ENCODE data around the gene CATSPERB. TPM values are rescaled to one million over a fixed set of nuclear protein-coding genes. Genes with fewer than 3 reads are reported as not detected.

Gene CATSPERB
- total and polyA plus RNA-seq, 2 of the 8 experiments (the other 6 are each of a cell fraction or from before 2014, with no cell fraction given) = 0.11 to 0.30 TPM

- Histone ChIP-seq H4K8ac (ENCODE audit: extremely low read depth, insufficient read depth, low read length) (no peak overlapping the region), H3K79me2 (ENCODE audit: control insufficient read depth in 1 of 2, insufficient read depth in 2 of 2, low read length in 2 of 2) (no peaks in the 10 kb centered on the region), H3K27ac (ENCODE audit: low read depth, low read length) (no peak overlapping the region), H3K9me3 (ENCODE audit: insufficient read depth in 2 of 2, low read depth in 1 of 2, low read length in 1 of 2) (no peaks in the 10 kb centered on the region; a peak in 1 of 4 replicates), H2AFZ (ENCODE audit: low read length) (no peak overlapping the region), H3K9ac (replicated peaks in 1 of 4; ENCODE audit: extremely low read depth in 1 of 4, low read depth in 3 of 4, low read length in 3 of 4) (no peak overlapping the region), H2AK5ac (ENCODE audit: low read depth, low read length) (no peak overlapping the region), H2BK5ac (ENCODE audit: low read depth, low read length) (no peak overlapping the region), H3K79me1 (ENCODE audit: low read depth, low read length) (no peaks in the 10 kb centered on the region), H3K14ac (ENCODE audit: insufficient read length) (no peak overlapping the region), H3K4me1 (replicated peaks in 1 of 4; ENCODE audit: control insufficient read depth in 3 of 4, insufficient read depth in 4 of 4, low read length in 3 of 4) (no peaks in the 10 kb centered on the region), H2BK15ac (ENCODE audit: low read length) (no peak overlapping the region), H4K5ac (ENCODE audit: insufficient read length, low read depth, low read length) (no peak overlapping the region), H3K4ac (replicated peaks; ENCODE audit: insufficient read length, low read depth, low read length) (no peak overlapping the region), H2BK20ac (ENCODE audit: low read length) (no peak overlapping the region), H3K56ac (replicated peaks; ENCODE audit: insufficient read length, low read depth, low read length) (no peak overlapping the region), H3K18ac (ENCODE audit: extremely low read depth, low read length) (no peak overlapping the region), H3K23ac (ENCODE audit: insufficient read length) (no peak overlapping the region), H2BK12ac (ENCODE audit: low read depth, low read length) (no peak overlapping the region), H3K23me2 (ENCODE audit: low read depth, low read length) (no peaks in the 10 kb centered on the region), H3K36me3 (ENCODE audit: control insufficient read depth in 2 of 4, insufficient read depth in 4 of 4, low read length in 3 of 4) (no peaks in the 10 kb centered on the region), H3K4me2 (ENCODE audit: insufficient read depth in 1 of 2, low read depth in 2 of 2, low read length in 2 of 2) (no peak overlapping the region), H2BK120ac (replicated peaks; ENCODE audit: low read depth, low read length) (no peak overlapping the region), H3K4me3 (ENCODE audit: extremely low read depth in 1 of 4, insufficient read depth in 2 of 4, low read depth in 3 of 4, low read length in 4 of 4) (no peak overlapping the region), H4K91ac (replicated peaks; ENCODE audit: insufficient read length, low read length) (no peak overlapping the region), H3K27me3 (replicated peaks in 1 of 4; ENCODE audit: control insufficient read depth in 3 of 4, extremely low read depth in 1 of 4, insufficient read depth in 3 of 4, low read length in 3 of 4) (no peaks in the 10 kb centered on the region), H4K20me1 (replicated peaks in 1 of 2; ENCODE audit: control insufficient read depth in 1 of 2, insufficient read depth in 2 of 2, low read length in 2 of 2) (no peaks in the 10 kb centered on the region)
- DNase-seq (ENCODE audit: low read depth in 1 of 2, low spot score in 2 of 2) (no peak), FAIRE-seq (no peak)
- ChIA-PET CTCF (ENCODE audit: partially characterized antibody) (no interaction called here), POLR2A (ENCODE audit: partially characterized antibody) (no interaction called here)
- 90% methylated on average over 1 of the region's 1 CpG; no CpG with 5 or more reads in 1 of the 2 experiments for WGBS, 2 experiments (ENCODE audit: extremely low coverage in 1 of 2, insufficient coverage in 1 of 2, insufficient read length in 1 of 2, insufficient replicate concordance in 2 of 2, low coverage in 1 of 2, low lambda C conversion rate in 2 of 2, missing lambda C conversion rate in 1 of 2)
- TF ChIP-seq TEAD4 (IDR thresholded peaks at IDR 0.05; ENCODE audit: low read depth, low read length) (no peak), SP2 (IDR thresholded peaks at IDR 0.05; ENCODE audit: low read length) (no peak), CEBPB (IDR thresholded peaks at IDR 0.05; ENCODE audit: low read depth, low read length) (no peak), EP300 (IDR thresholded peaks at IDR 0.05; ENCODE audit: borderline replicate concordance in 1 of 2, low read depth in 2 of 2, low read length in 2 of 2) (no peak), CBX8 (IDR thresholded peaks at IDR 0.05; ENCODE audit: borderline replicate concordance, low read depth, low read length) (no peak), NRF1 (IDR thresholded peaks at IDR 0.05; ENCODE audit: low read depth, low read length) (no peak), CBX5 (IDR thresholded peaks at IDR 0.05; ENCODE audit: low read depth, low read length) (no peak), KDM1A (IDR thresholded peaks at IDR 0.05; ENCODE audit: borderline replicate concordance, low read length) (no peak), POLR2AphosphoS5 (IDR thresholded peaks at IDR 0.05; ENCODE audit: low read depth, low read length) (no peak), SIX5 (IDR thresholded peaks at IDR 0.05; ENCODE audit: low read depth, low read length) (no peak), TAF1 (IDR thresholded peaks at IDR 0.05; ENCODE audit: low read depth, low read length) (no peak), SRF (IDR thresholded peaks at IDR 0.05; ENCODE audit: low read depth, low read length) (no peak), POLR2A (IDR thresholded peaks at IDR 0.05; ENCODE audit: control extremely low read depth in 1 of 2, low read depth in 2 of 2, low read length in 2 of 2) (no peak), ZNF274 (IDR thresholded peaks at IDR 0.05; ENCODE audit: borderline replicate concordance, extremely low read depth, low read length) (no peak), BACH1 (IDR thresholded peaks at IDR 0.05; ENCODE audit: low read length) (no peak)
- TF ChIP-seq, protein P1, sequence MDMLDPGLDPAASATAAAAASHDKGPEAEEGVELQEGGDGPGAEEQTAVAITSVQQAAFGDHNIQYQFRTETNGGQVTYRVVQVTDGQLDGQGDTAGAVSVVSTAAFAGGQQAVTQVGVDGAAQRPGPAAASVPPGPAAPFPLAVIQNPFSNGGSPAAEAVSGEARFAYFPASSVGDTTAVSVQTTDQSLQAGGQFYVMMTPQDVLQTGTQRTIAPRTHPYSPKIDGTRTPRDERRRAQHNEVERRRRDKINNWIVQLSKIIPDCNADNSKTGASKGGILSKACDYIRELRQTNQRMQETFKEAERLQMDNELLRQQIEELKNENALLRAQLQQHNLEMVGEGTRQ (IDR thresholded peaks at IDR 0.05; ENCODE audit: low read length) = no peak
Observed at GRCh38 chr14:91693346-91693745, 38.5 kb downstream of the CATSPERB start.

Data from H1 (cell line).